ENCODE data around the gene SLC22A2.
"Not testable (repeated sequence)": the region's sequence is repeated elsewhere in the genome, so short reads cannot be mapped to it uniquely, and the experiment has no call there.

SLC22A2 gene

DNA sequence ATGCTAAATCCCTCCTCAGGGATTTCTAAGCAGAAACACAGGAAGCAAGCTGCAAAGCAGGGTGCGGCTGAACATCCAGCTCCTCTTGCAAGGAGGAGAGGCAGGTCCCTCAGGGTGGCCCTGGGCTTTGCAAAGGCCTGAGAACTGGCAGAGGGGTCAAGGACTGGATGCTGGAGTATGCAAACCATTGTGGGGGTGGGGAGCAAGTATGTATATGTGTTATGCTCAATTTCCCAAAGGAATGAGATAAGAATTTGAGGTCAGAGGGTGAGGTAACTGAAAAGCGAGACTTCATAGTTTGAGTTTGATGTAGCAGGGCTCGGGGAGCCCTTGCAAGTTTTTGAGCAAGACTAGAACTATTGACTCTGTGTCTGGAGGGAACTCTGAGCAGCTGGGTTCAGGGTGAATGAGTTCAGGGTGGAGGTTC is 11.2 kb downstream of the SLC22A2 start:
- H3K27ac Mint-ChIP-seq: no peak overlapping the region
- CTCF ChIA-PET: no interaction called here
- H3K36me3 Mint-ChIP-seq: no peaks in the 10 kb centered on the region
- peaks cover 16% of the 10 kb centered on the region for H3K27me3 Mint-ChIP-seq
- no peaks in the 10 kb centered on the region for H3K4me1 Mint-ChIP-seq
- H3K9me3 Mint-ChIP-seq: no peaks in the 10 kb centered on the region
- DNase-seq: no peak
- H3K4me3 Mint-ChIP-seq: no peak overlapping the region

DNA sequence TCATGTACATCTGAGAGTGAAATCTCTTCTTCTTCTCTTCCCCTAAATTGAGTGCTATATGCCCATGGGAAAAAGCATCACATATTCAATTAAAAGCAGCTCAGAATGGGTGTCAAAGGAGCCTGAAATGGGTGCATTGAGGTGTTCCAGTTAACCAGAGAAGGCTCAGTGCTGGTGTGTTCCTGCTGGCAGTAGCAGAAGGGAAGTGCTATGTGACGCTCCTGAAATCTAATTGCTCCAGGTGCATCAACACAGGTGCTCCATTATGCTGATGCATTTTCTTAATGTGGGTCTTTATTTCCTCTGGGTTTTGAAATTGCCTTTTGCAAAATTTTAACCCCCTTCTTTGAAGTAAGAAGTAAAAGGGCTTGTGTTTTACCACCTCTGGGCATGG is 17.9 kb downstream of the SLC22A2 start:
- no peaks in the 10 kb centered on the region for H3K27me3 Mint-ChIP-seq
- no peak overlapping the region for H3K27ac Mint-ChIP-seq
- no peak overlapping the region for H3K4me3 Mint-ChIP-seq
- DNase-seq: no peak
- H3K9me3 Mint-ChIP-seq: peaks cover 3% of the 10 kb centered on the region
- H3K4me1 Mint-ChIP-seq: no peaks in the 10 kb centered on the region
- CTCF ChIA-PET: interaction anchor here (0.8 kb wide), 1 partner anchor 19 kb away, joined by 3 read pairs; no protein-coding TSS in a partner anchor
- no peaks in the 10 kb centered on the region for H3K36me3 Mint-ChIP-seq

DNA sequence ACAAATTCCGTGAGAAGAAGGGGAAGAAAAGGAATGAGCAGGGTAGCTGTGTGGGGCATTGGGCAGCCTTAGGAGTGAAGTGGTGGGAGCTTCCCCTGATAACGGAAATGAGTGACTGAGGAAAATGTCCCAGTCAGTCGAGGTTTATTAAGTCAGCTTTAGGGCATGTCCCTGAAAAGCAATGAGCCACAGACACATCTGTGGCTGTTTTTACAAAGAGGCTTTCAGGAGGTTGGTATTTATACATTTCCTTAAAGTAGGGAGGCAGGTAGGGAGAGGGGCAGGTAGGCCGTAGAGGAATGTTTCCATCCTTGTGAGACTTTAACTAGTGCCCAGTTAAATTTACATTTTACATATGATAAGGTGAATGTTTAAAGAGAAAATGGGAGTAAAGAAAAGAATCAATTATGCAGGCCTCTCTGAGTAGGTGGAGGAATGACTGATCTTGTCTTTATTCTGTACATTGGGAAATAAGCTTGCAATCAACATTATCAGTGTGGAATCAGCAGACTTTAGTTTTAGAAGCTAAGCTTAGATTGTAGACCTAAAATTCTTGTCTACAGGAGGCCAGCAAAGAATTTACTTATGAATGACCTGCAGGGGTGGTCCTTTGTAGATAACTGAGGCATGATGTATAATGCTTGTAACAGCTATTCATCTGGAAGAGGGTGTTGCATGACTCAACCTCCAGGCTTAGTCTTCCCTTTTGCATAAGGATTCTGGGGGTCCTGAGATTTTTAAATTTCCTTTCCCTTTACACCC is 18.5 kb downstream of the SLC22A2 start:
- CTCF ChIA-PET: interaction anchor here (0.8 kb wide), 1 partner anchor 18 kb away, joined by 3 read pairs; no protein-coding TSS in a partner anchor
- DNase-seq: no peak
- Mint-ChIP-seq H3K4me3 (no peak overlapping the region), H3K27me3 (no peaks in the 10 kb centered on the region), H3K9me3 (peaks cover 3% of the 10 kb centered on the region), H3K27ac (no peak overlapping the region), H3K36me3 (no peaks in the 10 kb centered on the region), H3K4me1 (no peaks in the 10 kb centered on the region)

DNA sequence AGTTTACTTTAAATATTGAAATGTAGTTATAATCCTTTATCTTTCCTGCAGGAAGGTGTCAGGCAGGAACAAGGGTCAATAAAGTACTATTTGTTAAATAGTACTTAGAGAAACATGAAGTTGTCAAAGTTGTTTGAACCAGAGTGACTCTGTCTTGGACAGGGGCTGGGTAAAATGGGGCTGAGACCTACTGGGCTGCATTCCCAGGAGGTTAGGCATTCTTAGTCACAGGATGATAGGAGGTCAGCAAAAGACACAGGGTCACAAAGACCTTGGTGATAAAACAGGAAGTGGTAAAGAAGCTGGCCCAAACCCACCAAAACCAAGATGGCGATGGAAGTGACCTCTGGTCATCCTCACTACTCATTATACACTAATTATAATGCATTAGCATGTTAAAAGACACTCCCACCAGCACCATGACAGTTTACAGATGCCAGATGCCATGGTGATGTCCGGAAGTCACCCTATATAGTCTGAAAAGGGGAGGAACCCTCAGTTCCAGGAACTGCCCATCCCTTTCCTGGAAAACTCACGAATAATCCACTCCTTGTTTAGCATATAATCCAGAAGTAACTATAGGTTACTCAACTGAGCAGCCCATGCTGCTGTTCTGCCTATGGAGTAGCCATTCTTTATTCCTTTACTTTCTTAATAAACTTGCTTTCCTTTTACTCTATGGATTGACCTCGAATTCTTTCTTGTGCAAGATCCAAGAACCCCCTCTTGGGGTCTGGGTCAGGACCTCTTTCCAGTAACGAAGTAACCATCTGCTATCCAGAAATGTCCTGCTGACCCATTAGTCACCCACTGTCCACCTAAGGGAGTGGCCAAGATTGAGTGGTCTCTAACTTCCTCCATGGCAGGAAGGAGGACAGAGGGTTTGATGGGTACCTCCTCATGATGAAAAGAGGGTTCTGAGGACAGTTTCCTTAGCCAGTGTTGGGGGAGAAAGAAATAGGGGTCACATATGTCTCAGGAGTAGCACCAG is 19.6 kb downstream of the SLC22A2 start:
- Mint-ChIP-seq H3K27ac (no peak overlapping the region), H3K4me3 (no peak overlapping the region), H3K4me1 (no peaks in the 10 kb centered on the region), H3K27me3 (no peaks in the 10 kb centered on the region), H3K36me3 (no peaks in the 10 kb centered on the region), H3K9me3 (peaks cover 3% of the 10 kb centered on the region)
- CTCF ChIA-PET: no interaction called here
- no peak for DNase-seq

DNA sequence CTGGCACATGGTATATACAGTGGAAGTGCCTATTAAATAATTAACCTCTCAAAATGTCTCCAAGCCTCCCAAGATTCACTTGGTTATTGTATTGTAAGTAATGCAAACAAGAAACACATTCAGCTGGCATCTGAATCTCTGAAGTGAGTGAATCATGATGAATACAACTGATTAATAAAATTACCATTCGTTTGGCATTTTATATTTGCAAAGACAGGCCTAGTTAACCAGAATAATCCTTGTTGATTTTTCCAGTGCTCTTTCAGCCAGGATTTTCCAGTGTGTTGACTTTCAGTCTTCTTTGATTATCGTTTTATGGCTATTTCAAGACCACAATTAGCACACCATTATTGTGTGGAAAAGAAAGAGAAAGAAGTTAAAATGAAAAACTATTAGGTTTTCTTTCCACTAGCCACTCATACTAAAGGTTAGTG is 20.3 kb downstream of the SLC22A2 start:
- no peak overlapping the region for H3K4me3 Mint-ChIP-seq
- H3K4me1 Mint-ChIP-seq: no peaks in the 10 kb centered on the region
- CTCF ChIA-PET: no interaction called here
- no peak for DNase-seq
- H3K36me3 Mint-ChIP-seq: no peaks in the 10 kb centered on the region
- H3K27me3 Mint-ChIP-seq: no peaks in the 10 kb centered on the region
- H3K27ac Mint-ChIP-seq: no peak overlapping the region
- H3K9me3 Mint-ChIP-seq: peaks cover 3% of the 10 kb centered on the region

DNA sequence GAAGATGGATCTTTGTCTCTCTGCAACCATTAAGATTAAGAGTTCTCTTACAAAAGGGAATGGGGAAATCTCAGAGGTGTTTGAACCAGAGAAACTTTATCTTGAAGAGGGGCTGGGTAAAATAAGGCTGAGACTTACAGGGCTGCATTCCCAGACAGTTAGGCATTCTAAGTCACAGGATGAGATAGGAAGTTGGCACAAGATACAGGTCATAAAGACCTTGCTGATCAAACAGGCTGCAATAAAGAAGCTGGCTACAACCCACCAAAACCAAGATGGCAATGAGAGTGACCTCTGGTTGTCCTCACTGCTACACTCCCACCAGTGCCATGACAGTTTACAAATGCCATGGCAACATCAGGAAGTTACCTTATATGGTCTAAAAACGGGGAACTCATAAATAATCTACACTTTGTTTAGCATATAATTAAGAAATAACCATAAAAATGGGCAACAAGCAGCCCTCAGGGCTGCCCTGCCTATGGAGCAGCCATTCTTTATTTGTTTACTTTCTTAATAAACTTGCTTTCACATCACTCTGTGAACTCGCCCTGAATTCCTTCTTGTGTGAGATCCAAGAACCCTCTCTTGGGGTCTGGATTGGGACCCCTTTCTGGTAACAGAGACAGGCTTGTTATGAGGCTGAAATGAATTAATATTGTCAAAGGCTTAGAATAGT is 20.9 kb downstream of the SLC22A2 start:
- CTCF ChIA-PET, H3K27me3 Mint-ChIP-seq, H3K27ac Mint-ChIP-seq, H3K4me1 Mint-ChIP-seq, H3K9me3 Mint-ChIP-seq, H3K4me3 Mint-ChIP-seq, DNase-seq, H3K36me3 Mint-ChIP-seq: not testable (repeated sequence)

DNA sequence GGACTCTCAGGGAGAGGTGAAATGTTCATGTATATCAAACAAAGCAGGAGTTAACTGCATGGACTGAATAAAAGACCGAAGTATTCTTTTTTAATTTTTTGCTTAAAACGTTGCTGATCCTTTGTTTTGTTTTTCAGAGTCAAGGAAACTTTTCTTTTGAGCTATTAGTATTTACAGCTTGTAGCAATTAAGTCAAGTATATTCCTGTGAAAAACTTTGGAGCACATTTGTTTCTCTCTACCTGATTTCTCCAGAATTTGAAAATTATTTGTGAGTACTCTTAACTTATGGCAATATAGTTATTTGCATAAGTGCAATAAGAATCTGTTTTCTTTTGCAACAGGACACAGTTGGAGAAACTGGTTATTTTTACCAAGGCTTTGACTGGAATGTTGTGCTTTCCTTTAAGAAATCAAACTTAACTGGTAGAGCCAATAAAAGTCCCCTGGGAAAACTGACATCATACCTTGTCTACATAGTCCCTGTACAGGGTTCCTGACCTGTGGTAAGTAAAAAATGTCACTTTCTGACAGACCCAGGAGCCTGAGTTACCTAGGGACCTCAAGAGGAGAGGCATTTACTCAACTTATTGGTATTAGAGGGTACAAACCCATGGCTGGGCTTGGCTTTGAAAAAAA is 22.3 kb downstream of the SLC22A2 start:
- H3K27ac Mint-ChIP-seq, H3K27me3 Mint-ChIP-seq, H3K4me3 Mint-ChIP-seq, DNase-seq, H3K4me1 Mint-ChIP-seq, CTCF ChIA-PET, H3K36me3 Mint-ChIP-seq, H3K9me3 Mint-ChIP-seq: not testable (repeated sequence)

DNA sequence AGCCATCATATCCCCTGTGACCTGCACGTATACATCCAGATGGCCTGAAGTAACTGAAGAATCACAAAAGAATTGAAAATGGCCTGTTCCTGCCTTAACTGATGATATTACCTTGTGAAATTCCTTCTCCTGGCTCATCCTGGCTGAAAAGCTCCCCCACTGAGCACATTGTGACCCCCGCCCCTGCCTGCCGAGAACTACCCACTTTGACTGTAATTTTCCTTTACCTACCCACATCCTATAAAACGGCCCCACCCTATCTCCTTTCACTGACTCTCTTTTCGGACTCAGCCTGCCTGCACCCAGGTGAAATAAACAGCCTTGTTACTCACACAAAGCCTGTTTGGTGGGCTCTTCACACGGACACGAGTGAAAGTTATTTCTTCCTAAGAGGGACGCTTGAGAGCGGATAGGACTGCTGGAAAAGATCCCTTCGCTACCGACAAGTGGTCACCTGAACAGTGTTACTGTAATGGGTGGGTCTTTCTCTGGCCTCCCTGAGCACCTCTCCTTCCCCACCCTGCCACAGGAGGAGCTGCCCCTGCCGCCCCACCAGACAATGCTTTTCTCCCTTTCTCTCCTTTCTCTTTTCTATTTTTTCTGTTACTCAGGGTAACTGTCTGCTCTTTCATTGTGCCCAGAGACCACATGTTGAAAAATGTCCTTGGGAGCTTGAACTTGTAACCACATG is 24.5 kb downstream of the SLC22A2 start:
- CTCF ChIA-PET, H3K4me3 Mint-ChIP-seq, H3K36me3 Mint-ChIP-seq, H3K9me3 Mint-ChIP-seq, DNase-seq, H3K27ac Mint-ChIP-seq, H3K4me1 Mint-ChIP-seq, H3K27me3 Mint-ChIP-seq: not testable (repeated sequence)

DNA sequence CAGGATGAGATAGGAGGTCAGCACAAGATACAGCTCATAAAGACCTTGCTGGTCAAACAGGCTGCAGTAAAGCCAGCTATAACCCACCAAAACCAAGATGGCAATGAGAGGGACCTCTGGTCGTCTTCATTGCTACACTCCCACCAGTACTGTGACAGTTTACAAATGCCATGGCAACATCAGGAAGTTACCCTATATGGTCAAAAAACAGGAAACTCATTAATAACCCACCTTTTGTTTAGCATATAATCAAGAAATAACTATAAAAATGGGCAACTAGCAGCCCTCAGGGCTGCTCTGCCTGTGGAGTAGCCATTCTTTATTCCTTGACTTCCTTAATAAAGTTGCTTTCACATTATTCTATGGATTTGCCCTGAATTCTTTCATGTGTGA is 30.9 kb downstream of the SLC22A2 start:
- CTCF ChIA-PET: no interaction called here
- Mint-ChIP-seq H3K36me3 (no peaks in the 10 kb centered on the region), H3K27me3 (no peaks in the 10 kb centered on the region), H3K27ac (no peak overlapping the region), H3K4me1 (no peaks in the 10 kb centered on the region), H3K9me3 (no peaks in the 10 kb centered on the region), H3K4me3 (no peak overlapping the region)
- DNase-seq: no peak

DNA sequence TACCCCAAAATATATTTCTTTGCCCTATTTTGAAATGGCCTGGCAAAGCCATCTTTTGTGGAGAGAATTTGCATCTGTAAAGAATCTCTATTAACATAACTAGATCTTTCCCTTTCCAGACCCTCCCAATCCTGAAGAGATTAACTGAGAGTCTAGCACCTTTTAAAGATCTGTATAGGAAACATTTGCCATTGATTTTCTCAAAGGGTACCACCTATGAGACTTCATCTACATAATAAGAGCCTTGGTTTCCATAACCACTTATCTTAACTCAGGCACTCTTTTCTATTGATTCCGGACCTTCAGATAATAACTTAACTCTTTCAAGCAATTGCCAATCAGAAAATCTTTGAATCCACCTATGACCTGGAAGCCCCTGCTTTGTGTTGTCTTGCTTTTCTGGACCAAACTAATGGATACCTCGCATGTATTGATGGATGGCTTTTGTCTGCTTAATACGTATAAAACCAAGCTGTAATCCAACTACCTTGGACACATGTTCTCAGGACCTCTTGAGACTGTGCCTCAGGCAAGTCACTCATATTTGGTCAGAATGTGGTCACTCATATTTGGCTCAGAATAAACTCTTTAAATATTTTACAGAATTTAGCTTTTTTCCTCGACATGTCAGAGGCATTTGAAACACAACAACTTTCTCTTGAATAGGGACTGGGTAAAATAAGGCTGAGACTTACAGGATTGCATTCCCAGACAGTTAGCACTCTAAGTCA is 31.4 kb downstream of the SLC22A2 start:
- Mint-ChIP-seq H3K27me3 (no peaks in the 10 kb centered on the region), H3K4me1 (no peaks in the 10 kb centered on the region), H3K27ac (no peak overlapping the region), H3K36me3 (no peaks in the 10 kb centered on the region), H3K9me3 (no peaks in the 10 kb centered on the region), H3K4me3 (no peak overlapping the region)
- no peak for DNase-seq
- CTCF ChIA-PET: no interaction called here

DNA sequence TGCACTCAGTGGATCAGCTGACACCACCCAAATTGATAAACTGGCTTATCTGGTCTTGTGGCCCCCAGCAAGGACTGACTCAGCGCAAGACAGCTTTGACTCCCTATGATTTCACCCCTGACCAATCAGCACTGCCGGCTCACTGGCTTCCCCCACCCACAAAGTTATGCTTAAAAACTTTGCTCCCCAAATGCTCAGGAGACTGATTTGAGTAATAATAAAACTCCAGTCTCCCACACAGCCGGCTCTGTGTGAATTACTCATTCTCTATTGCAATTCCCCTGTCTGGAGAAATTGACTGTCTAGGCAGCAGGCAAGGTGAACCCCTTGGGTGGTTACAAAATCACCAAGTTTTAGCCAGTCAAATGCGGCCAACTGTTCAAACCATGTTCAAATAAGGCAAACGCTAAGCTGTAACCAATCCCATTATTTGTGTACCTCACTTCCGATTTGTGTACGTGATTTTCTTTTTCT is 32.5 kb downstream of the SLC22A2 start:
- Mint-ChIP-seq H3K4me1 (no peaks in the 10 kb centered on the region), H3K36me3 (no peaks in the 10 kb centered on the region), H3K27ac (no peak overlapping the region), H3K27me3 (no peaks in the 10 kb centered on the region), H3K9me3 (no peaks in the 10 kb centered on the region), H3K4me3 (no peak overlapping the region)
- no peak for DNase-seq
- CTCF ChIA-PET: no interaction called here

DNA sequence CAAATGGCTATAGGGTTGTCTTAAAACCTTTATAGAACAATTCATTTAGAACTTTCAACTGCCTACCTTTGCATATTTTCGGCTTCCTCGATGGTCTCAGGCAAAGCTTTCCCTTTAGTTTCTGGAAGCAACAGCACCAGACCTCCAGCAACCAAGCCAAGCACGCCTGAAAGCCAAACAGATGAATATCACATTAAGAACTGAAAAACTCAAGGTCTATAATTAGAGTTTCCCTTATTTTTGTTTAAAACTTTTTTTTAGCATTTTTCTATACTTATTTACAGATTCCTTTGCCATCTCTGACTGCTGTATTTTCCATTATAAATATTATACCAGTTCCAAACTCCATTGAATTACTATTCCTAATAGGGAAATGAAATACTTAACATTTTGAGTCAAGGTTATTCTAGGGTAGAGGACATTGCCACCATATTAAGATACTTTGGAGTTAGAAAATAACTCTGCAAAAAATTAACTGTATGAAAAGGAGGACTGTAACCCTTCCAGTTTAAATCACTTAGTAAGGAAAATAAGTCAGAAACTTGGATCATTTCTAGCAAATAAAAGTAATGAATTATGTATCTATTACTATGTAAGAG is 33.9 kb downstream of the SLC22A2 start:
- Mint-ChIP-seq H3K4me3 (no peak overlapping the region), H3K4me1 (no peaks in the 10 kb centered on the region), H3K27me3 (no peaks in the 10 kb centered on the region), H3K36me3 (no peaks in the 10 kb centered on the region), H3K9me3 (no peaks in the 10 kb centered on the region), H3K27ac (no peak overlapping the region)
- CTCF ChIA-PET: no interaction called here
- no peak for DNase-seq

DNA sequence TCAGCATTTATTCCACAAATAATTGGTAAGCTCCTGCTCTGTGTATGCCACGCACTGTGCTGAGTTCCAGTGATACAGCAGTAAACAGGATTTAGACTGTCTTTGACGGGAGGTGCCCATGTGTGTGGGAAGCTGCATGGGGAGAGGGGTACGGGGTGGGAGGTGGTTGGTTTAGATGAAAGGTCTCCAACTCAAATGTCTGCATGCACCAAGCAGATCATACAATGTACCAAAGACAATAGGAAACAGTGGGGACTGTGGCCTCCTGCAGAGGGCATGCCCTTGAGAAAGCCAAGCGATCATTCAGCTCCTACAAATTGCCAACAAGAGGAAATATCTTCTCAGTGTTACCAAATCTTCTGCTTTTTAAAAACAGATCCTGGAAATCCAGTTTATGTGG is 36.1 kb downstream of the SLC22A2 start:
- CTCF ChIA-PET: interaction anchor here (1.0 to 1.5 kb wide), 2 partner anchors 18 to 1073 kb away, joined by 3 to 4 read pairs; no protein-coding TSS in a partner anchor
- H3K4me3 Mint-ChIP-seq: no peak overlapping the region

More for the DNA sequence above, 36.1 kb downstream of the SLC22A2 start:
- Mint-ChIP-seq H3K9me3 (peaks cover 4% of the 10 kb centered on the region), H3K36me3 (no peaks in the 10 kb centered on the region), H3K27ac (no peak overlapping the region), H3K27me3 (no peaks in the 10 kb centered on the region), H3K4me1 (no peaks in the 10 kb centered on the region)
- no peak for DNase-seq

Data from activated naive CD4-positive, alpha-beta T cell treated with anti-CD3 and anti-CD28 coated beads, Interleukin-2, amount 10 ng/mL, durations not matched to agents 7 days and 5 days (primary cell).